Hepatocyte (in vitro differentiated cells): Measurements from ENCODE around the gene MKRN2OS.

Source experiments
- EZH2 ChIP-seq: fragments of 200-600 bp; sonication (generic); IDR thresholded peaks from 2 replicates; pipeline ENCODE4 v1.6.1; 2016; ENCODE audit warnings: antibody characterized with exemption, mild to moderate bottlenecking, borderline replicate concordance
- TF ChIP-seq, protein P1 (sequence below): fragments of 200-600 bp; sonication (generic); IDR thresholded peaks from 2 replicates; pipeline ENCODE4 v1.5.1; 2016; ENCODE audit warnings: antibody characterized with exemption, mild to moderate bottlenecking; ENCODE audit not compliant: poor library complexity

- TF ChIP-seq, protein P1, sequence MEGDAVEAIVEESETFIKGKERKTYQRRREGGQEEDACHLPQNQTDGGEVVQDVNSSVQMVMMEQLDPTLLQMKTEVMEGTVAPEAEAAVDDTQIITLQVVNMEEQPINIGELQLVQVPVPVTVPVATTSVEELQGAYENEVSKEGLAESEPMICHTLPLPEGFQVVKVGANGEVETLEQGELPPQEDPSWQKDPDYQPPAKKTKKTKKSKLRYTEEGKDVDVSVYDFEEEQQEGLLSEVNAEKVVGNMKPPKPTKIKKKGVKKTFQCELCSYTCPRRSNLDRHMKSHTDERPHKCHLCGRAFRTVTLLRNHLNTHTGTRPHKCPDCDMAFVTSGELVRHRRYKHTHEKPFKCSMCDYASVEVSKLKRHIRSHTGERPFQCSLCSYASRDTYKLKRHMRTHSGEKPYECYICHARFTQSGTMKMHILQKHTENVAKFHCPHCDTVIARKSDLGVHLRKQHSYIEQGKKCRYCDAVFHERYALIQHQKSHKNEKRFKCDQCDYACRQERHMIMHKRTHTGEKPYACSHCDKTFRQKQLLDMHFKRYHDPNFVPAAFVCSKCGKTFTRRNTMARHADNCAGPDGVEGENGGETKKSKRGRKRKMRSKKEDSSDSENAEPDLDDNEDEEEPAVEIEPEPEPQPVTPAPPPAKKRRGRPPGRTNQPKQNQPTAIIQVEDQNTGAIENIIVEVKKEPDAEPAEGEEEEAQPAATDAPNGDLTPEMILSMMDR, result no peak
- no peak for TF ChIP-seq EZH2
Observed at GRCh38 chr3:12490547-12490946, 54.8 kb downstream of the MKRN2OS start.
